NCI-H2227 (cell line): Measurements from ENCODE around the gene IFT20.
A peak's percentile ranks its signal among the peaks of the same experiment; 100 is the strongest.

Experiments
- DNase-seq: peaks from one replicate; lab custom pipeline; 2025; ENCODE audit not compliant: unreplicated experiment; lab: John Stamatoyannopoulos, UW

Gene IFT20

GRCh38 chr17:28335201-28335958 is at the start of gene IFT20, which contains the start of gene TNFAIP1:
Gene IFT20, minus strand, starts transcription at chr17:28335472. Its CDS starts 3,487 bp downstream, at chr17:28331985.
Gene TNFAIP1, plus strand, starts transcription at chr17:28335761. Its CDS starts 3,761 bp downstream, at chr17:28339522.
- DNase-seq = peak; percentile 98

- DNase-seq = no peak
Measured at GRCh38 chr17:28385037-28385400, 49.7 kb upstream of the IFT20 start.

GRCh38 chr17:28384281-28385036 is 49.2 kb upstream of the IFT20 start:
- no peak for DNase-seq

DNA sequence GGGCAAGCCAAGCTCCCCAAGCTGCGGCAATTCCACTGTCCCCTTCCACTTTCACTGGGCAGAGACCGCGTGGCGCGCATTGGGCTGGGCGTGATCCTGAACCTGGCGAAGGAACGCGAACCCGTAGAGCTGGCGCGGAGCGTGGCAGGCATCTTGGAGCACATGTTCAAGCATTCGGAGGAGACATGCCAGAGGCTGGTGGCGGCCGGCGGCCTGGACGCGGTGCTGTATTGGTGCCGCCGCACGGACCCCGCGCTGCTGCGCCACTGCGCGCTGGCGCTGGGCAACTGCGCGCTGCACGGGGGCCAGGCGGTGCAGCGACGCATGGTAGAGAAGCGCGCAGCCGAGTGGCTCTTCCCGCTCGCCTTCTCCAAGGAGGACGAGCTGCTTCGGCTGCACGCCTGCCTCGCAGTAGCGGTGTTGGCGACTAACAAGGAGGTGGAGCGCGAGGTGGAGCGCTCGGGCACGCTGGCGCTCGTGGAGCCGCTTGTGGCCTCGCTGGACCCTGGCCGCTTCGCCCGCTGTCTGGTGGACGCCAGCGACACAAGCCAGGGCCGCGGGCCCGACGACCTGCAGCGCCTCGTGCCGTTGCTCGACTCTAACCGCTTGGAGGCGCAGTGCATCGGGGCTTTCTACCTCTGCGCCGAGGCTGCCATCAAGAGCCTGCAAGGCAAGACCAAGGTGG is 46.0 kb upstream of the IFT20 start:
- DNase-seq = no peak

DNA sequence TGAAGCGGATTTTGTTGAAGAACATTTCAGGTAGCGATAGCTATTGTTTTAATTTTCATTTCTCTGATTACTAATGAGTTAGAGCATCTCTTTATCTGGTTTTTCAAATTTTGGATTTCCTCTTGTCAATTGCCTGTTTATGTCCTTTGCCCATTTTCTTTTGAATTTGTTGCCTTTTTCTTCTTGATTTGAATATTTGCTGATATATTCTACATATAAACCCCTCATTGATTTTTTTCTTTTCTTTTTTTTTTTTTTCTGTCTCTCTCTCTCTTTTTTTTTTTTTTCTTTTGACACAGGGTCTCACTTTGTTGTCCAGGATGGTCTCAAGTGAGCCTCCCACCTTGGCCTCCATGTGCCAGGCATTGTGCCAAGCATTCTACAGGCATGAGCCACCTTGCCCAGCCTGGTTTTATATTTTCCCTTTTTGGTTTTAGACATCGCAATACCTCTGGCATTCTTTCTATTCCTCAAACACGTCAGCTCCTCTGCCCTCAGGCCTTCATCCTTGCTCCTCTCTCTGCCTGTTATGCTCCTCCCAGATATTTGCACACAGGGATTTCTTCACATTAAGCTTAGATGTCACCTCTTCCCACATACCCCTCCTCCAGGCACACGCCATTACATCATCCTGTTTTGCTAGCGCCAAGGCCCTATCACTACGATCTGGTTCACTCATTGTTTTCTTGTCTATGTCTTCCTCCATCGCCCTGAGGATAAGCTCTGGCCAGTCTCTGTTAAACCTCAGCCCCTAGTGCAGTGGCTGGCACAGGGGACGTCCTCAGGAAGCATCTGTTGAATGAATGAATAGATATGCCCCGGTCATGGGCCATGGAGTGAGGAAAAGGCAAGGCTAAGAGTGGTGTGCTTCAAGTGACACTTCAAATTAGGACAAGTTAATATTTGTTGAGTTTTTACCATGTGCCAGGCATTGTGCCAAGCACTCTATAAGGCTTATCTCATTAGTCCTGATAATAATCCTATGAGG is 44.8 kb upstream of the IFT20 start:
- no peak for DNase-seq

DNA sequence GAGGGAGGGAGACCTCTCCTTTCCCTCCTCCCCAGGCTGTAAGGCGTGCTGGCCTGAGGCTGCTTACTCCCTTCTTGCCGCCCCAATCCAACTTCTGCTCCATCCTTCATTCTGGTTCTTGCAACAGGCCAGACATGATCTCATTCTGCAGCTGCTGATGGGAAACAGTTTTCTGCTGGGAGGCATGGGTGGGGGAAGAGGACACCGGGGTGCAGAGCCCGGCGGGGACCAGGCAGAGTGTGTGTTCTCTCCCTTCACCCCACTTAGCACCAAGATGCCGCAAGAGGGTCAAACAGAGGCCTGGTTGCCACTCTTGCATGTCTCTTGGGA is 37.6 kb upstream of the IFT20 start:
- DNase-seq = no peak

DNA sequence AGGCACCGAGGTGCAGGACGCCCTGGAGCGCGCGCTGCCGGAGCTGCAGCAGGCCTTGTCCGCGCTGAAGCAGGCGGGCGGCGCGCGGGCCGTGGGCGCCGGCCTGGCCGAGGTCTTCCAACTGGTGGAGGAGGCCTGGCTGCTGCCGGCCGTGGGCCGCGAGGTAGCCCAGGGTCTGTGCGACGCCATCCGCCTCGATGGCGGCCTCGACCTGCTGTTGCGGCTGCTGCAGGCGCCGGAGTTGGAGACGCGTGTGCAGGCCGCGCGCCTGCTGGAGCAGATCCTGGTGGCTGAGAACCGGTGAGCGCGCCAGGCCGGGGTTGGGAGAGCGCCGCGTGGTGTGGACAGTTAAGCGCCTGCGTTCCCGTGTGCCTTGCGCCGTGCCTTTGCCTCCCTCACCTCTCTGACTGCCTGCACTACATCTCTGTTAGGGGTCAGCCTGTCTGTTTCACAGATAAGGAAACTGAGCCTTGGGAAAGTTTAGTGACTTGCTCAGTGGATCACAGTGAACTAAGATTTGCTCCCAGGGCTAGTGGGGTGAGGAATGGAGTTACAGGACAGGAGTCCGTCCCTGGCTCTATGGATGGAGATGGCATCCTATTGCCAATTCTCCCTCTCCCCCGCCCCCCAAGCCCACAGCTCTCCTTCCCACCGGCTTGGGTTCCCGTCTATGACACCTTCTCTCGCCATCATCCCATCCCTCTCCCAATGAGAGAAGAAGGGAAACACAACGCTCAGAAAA is 37.1 kb upstream of the IFT20 start:
- peak; percentile 52 for DNase-seq

GRCh38 chr17:28371245-28372202 is 36.3 kb upstream of the IFT20 start, which contains the start of gene SARM1:
Gene SARM1, plus strand, starts transcription at chr17:28371694. Its CDS starts 339 bp downstream, at chr17:28372033.
- DNase-seq = peak; percentile 97

DNA sequence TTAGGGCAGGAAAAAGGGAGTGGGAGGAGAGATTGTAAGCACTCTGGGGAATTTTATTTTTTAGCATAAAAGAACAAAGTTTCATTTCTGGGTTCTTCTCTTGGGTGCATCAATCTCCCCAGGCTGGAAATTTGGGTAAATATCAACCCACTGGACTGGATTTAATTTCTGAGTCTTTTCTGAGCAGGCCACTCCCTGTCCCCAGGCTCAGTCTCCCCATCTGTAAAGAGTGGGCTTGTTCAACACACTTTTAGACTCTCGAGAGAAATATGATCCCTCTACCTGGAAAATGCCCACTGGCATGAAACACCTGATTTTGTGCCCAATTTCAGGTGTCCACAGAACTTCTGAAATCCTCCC is 35.5 kb upstream of the IFT20 start:
- DNase-seq = no peak

GRCh38 chr17:28370035-28370743 is 34.9 kb upstream of the IFT20 start, which contains the start of gene VTN:
Gene VTN, minus strand, starts transcription at chr17:28370307. Its CDS starts 104 bp downstream, at chr17:28370203.
- DNase-seq = no peak

DNA sequence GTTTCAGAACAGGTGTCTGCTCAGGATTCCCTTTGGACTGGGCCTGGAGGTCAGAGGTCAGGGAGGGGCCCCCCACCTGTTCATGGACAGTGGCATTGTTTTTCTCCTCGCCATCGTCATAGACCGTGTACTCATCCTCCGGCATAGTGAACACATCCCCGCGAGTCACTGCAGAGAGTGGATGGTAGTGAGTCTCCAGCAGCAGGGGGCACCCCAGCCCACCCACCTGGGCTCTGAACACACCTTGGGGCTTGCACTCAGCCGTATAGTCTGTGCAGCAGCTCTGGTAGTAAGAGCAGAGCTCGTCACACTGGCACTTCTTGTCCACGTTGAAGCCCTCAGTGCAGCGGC is 34.4 kb upstream of the IFT20 start:
- DNase-seq = no peak

DNA sequence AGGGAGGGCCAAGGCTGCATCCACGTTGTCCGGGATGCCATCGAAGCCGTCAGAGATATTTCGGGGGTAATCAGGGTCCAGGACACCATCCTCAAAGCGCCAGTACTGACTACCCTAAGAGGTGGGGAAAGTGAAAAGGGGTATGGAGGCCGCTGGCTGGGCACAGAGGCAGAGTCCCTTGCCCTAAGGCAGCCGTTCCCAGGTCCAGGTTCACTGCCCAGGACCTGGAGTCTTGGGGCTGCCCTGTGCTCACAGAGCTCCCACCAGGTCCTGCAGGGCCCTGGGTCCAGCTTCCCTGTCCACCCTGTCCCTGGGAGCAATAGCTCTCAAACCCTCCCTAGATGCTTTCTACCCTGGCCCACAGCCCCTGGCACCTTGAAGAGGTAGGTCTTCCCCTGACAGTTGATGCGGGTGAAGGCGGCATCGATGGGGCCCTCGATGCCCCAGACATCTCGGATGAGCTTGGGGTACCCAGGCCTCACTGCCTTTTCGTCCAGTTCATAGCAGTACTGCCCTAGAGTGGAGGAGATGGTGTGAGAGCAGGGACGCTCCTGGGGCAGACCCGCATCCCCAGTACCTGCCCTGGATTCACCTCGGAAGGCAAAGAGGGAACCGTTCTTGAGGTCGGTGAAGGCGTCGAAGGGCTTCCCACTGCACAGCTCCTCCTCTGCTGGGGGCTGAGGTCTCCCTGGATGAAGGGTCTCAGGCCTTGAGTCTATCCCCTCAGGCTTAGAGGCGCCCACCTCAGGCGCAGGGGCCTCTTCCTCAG is 33.8 kb upstream of the IFT20 start:
- no peak for DNase-seq

DNA sequence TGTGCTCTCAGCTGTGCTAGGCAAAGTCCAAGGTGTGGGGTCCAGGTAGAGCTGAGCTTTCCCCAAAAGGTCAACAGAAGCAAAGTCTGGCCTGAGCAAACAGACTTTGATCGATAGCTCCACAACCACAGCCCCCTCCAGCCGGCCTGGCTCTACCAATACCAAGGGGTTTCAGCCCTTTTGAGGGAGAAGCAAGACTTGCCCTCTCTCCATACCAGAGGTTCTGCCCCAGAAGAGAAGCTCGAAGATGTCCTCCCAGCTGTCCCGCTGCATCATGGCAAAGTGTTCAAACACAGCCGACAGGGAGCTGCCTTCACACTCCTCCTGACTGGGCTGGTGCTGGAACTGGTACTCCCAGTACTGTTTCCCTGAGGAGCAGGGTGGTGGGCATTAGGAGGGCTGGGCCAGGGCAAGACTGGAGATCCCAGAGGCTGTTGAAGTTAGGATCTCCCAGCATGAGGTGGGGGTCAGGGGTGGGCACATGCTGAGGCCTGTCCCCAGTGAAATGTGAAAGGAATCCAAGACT is 33.1 kb upstream of the IFT20 start:
- DNase-seq = no peak

GRCh38 chr17:28367641-28368305 is 32.5 kb upstream of the IFT20 start:
- no peak for DNase-seq

DNA sequence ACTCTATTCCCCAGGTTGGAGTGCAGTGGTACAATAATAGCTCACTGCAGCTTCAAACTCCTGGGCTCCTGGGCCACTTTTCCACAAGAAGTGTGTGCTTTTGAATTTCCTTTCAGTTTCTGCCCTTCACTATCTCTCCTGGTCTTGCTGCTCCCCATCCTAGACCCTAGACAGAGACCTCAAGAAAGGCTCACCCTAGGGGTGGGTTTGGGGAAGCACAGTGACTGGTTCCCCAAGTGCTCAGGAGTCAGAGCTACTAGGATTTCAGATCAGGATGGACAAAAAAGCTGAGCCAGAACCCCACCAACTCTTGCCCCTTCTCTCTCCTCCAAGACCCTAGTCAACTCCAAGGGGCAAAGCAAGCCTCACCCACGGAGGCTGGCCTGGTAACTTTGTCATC is 31.3 kb upstream of the IFT20 start:
- no peak for DNase-seq

DNA sequence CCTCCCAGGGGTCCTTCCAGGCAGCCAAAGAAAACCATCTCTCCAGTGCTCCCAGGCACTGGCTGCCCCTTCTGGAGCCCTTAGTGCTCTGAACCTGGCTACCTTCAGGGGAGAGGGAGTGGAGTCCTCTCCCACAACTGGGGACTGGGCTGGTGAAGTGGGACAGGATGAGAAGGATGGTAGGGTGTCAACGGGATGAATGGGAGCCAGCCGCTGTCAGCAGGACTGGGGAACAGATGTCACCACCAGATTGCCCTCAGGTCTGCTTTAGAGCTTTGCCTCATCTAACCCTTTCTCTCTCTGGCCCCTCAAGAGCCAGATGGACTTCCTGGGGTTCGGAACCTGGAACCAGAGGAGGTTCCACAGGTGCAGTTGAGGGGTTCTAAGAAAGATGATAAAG is 30.2 kb upstream of the IFT20 start:
- no peak for DNase-seq
